B cell (primary cell): ENCODE data around the gene FBXO8. TPM values are rescaled to one million over a fixed set of nuclear protein-coding genes. Genes with fewer than 3 reads are reported as not detected.

Experiments
- ATAC-seq: fragments of 200-7000 bp; cut with Tn5 transposase; one replicate; pipeline ENCODE4 v1.10.0; 2021; ENCODE audit warnings: low read depth, mild to moderate bottlenecking, moderate number of reproducible peaks, moderate library complexity
- CTCF ChIA-PET: fragments of 350-600 bp; sonication (Branson Sonifier 250); formaldehyde crosslinking; loops from one replicate; lab custom pipeline; 2021; ENCODE audit warnings: antibody characterized with exemption, inconsistent platforms; lab: Charles Lee
- POLR2A ChIA-PET: fragments of 350-600 bp; sonication (Branson Sonifier 250); formaldehyde crosslinking; loops from one replicate; lab custom pipeline; 2021; ENCODE audit warnings: antibody characterized with exemption; lab: Charles Lee
- DNase-seq: peaks from one replicate; pipeline ENCODE4 v3.0.0; 2013
- H2AFZ ChIP-seq: 2 replicates; pipeline ENCODE4 v1.6.1; 2012; ENCODE audit warnings: mild to moderate bottlenecking, low read depth, low read length; ENCODE audit not compliant: insufficient read depth, poor library complexity, severe bottlenecking
- H3K27ac ChIP-seq, 2 donors: 1 replicate in 1 of 2; 2 replicates in 1 of 2; pipeline ENCODE4 v1.5.1; 2012 to 2013; ENCODE audit warnings: low read length in 2 of 2, mild to moderate bottlenecking in 2 of 2, moderate library complexity in 1 of 2
- H3K27me3 ChIP-seq, 4 experiments: fragments of 200-600 bp in 1 of 4; sonication (generic) in 1 of 4; replicated peaks in 1 of 4; 1 replicate in 2 of 4; 2 replicates in 2 of 4; pipeline versions ENCODE4 v1.6.1 to v1.7.0; 2013 to 2016; ENCODE audit warnings: low read length in 3 of 4, mild to moderate bottlenecking in 2 of 4, mixed read lengths in 1 of 4, moderate library complexity in 1 of 4; ENCODE audit not compliant: insufficient read depth in 4 of 4, control insufficient read depth in 3 of 4; ENCODE audit errors: control extremely low read depth in 1 of 4
- H3K36me3 ChIP-seq, 2 experiments: replicated peaks in 1 of 2; 1 replicate in 1 of 2; 2 replicates in 1 of 2; pipeline versions ENCODE4 v1.6.1 to v1.7.1; 2013; ENCODE audit warnings: low read length in 1 of 2; ENCODE audit not compliant: insufficient read depth in 2 of 2, control insufficient read depth in 1 of 2; ENCODE audit errors: control extremely low read depth in 1 of 2, extremely low read depth in 1 of 2
- H3K4me1 ChIP-seq, 2 donors: fragments of 200-600 bp in 1 of 2; sonication (generic) in 1 of 2; 1 replicate in 1 of 2; 2 replicates in 1 of 2; pipeline versions ENCODE4 v1.5.1 to v1.6.1; 2013 to 2017; ENCODE audit warnings: low read length in 2 of 2; ENCODE audit not compliant: control insufficient read depth in 2 of 2, insufficient read depth in 2 of 2
- H3K4me2 ChIP-seq: replicated peaks from 2 replicates; pipeline ENCODE3; 2012; ENCODE audit warnings: mild to moderate bottlenecking, low read depth, low read length; ENCODE audit not compliant: poor library complexity, severe bottlenecking
- H3K4me3 ChIP-seq, 5 experiments: fragments of 200-600 bp in 1 of 5; sonication (generic) in 1 of 5; 1 replicate in 3 of 5; 2 replicates in 2 of 5; pipeline versions ENCODE4 v1.5.1 to v1.7.0; 2011 to 2016; ENCODE audit warnings: low read length in 4 of 5, mild to moderate bottlenecking in 4 of 5, low read depth in 2 of 5, control low read depth in 1 of 5, moderate library complexity in 1 of 5; ENCODE audit not compliant: insufficient read depth in 1 of 5; ENCODE audit errors: control extremely low read depth in 1 of 5, extremely low read depth in 1 of 5
- H3K79me2 ChIP-seq: fragments of 200-600 bp; sonication (generic); one replicate; pipeline ENCODE4 v1.6.0; 2016; ENCODE audit warnings: low read length; ENCODE audit not compliant: control insufficient read depth, insufficient read depth
- H3K9ac ChIP-seq: fragments of 200-600 bp; sonication (generic); 2 replicates; pipeline ENCODE4 v1.6.1; 2017; ENCODE audit warnings: mild to moderate bottlenecking, low read length, moderate library complexity
- H3K9me3 ChIP-seq, 3 donors: one replicate each; pipeline versions ENCODE4 v1.6.1 to v1.7.1; 2013; ENCODE audit warnings: low read length in 2 of 3; ENCODE audit not compliant: control insufficient read depth in 2 of 3, insufficient read depth in 1 of 3; ENCODE audit errors: control extremely low read depth in 1 of 3
- H4K20me1 ChIP-seq: 2 replicates; pipeline ENCODE4 v1.6.0; 2012; ENCODE audit warnings: mild to moderate bottlenecking, low read length; ENCODE audit not compliant: insufficient read depth, control insufficient read depth, poor library complexity, severe bottlenecking
- H3K27ac Mint-ChIP-seq: one replicate; pipeline ENCODE4 v1.8.0; 2021; ENCODE audit warnings: mixed read lengths
- H3K27me3 Mint-ChIP-seq: one replicate; pipeline ENCODE4 v1.8.0; 2021; ENCODE audit warnings: mixed read lengths
- H3K4me1 Mint-ChIP-seq: one replicate; pipeline ENCODE4 v1.8.0; 2021; ENCODE audit warnings: mixed read lengths
- H3K4me3 Mint-ChIP-seq: one replicate; pipeline ENCODE4 v1.8.0; 2021; ENCODE audit warnings: mixed read lengths
- H3K9me3 Mint-ChIP-seq: one replicate; pipeline ENCODE4 v1.8.0; 2022; ENCODE audit warnings: mixed read lengths; ENCODE audit not compliant: insufficient read depth
- CTCF ChIP-seq: fragments of 200-600 bp; IDR thresholded peaks from one replicate; pipeline ENCODE4 v1.8.0; 2022; ENCODE audit warnings: antibody characterized with exemption, mild to moderate bottlenecking
- EZH2 ChIP-seq: IDR thresholded peaks from 2 replicates; pipeline ENCODE4 v1.6.1; 2012; ENCODE audit warnings: borderline replicate concordance, low read depth, mild to moderate bottlenecking, moderate library complexity, low read length; ENCODE audit not compliant: insufficient read depth, poor library complexity, severe bottlenecking
- WGBS: methylation state at CpG from one replicate; pipeline ENCODE4 v1.1.5; 2013; ENCODE audit warnings: missing lambda C conversion rate; ENCODE audit not compliant: insufficient coverage; 5-methylcytosine and 5-hydroxymethylcytosine counted together
- intact Hi-C: fragments of 100-400 bp; cut with micrococcal nuclease; formaldehyde crosslinking; loops from one replicate; pipeline ENCODE4 v1.10.0; 2022
- polyA plus RNA-seq: library from polyadenylated mRNA; depleted of rRNA; stranded (reverse); fragments of >200 nt; gene quantifications from 2 replicates; pipeline ENCODE4 v1.2.3, GENCODE V29; 2012
- total RNA-seq, 2 donors: library from RNA; stranded (reverse); fragments of 120-200 nt in 1 of 2; gene quantifications; 1 replicate in 1 of 2; 2 replicates in 1 of 2; pipeline versions ENCODE4 v1.2.3 to v1.2.4, GENCODE V29; 2013 to 2022

FBXO8 gene
- total and polyA plus RNA-seq, 2 donors (not counting 1 experiment from before 2014, with no cell fraction given): 11.6 to 22.4 TPM

DNA sequence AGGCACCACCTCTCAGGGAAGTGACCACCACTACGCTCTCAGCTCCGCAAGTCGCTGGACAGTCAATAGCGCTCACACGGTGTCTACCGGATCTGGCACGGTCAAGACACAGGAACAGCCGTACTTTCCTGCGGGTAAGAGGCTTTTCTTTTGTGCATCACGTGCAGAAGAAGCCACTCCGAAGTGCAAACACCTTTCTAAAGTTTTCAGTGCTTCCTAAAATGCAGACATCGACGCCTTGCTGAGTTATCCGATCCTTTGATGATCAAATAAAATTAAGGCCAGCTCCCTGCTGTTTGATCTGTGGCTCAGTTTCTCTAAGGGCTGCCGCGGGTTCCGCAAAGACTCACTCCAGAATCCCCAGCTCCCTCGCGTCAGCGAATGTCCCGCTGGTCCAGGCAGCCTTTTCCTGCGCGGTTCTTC, 71.8 kb downstream of the FBXO8 start:
- H3K4me1 Mint-ChIP-seq: peaks cover 32% of the 10 kb centered on the region
- H3K27me3 Mint-ChIP-seq: peaks cover 67% of the 10 kb centered on the region
- Histone ChIP-seq H3K4me1 (peaks cover 26 to 41% of the 10 kb centered on the region in 2 donors), H3K4me3 (no peak overlapping the region), H3K79me2 (no peaks in the 10 kb centered on the region), H3K9me3 (peaks cover 0 to 19% (median 2%) of the 10 kb centered on the region in 3 donors), H4K20me1 (no peaks in the 10 kb centered on the region), H3K36me3 (no peaks in the 10 kb centered on the region), H3K27ac (no peak overlapping the region), H3K4me2 (peak overlapping the region; percentile 48), H3K9ac (peak overlapping the region; percentile 8), H3K27me3 (peaks cover 2 to 82% (median 54%) of the 10 kb centered on the region in 4 experiments), H2AFZ (no peak overlapping the region)
- H3K4me3 Mint-ChIP-seq: peak overlapping the region; percentile 27
- DNase-seq (peak; percentile 16), ATAC-seq (no peak)
- ChIA-PET POLR2A (no interaction called here), CTCF (interaction anchor here (0.8 kb wide), 2 partner anchors 9 to 23 kb away, joined by 3 to 4 read pairs; no protein-coding TSS in a partner anchor)
- TF ChIP-seq EZH2: no peak
- TF ChIP-seq CTCF: no peak
- intact Hi-C loops: loop anchor here (5.0 kb wide), 1 partner anchor 704 kb away; no protein-coding TSS in a partner anchor
- 6% methylated on average over 23 of the region's 23 CpGs for WGBS
- no peaks in the 10 kb centered on the region for H3K9me3 Mint-ChIP-seq
- no peak overlapping the region for H3K27ac Mint-ChIP-seq

DNA sequence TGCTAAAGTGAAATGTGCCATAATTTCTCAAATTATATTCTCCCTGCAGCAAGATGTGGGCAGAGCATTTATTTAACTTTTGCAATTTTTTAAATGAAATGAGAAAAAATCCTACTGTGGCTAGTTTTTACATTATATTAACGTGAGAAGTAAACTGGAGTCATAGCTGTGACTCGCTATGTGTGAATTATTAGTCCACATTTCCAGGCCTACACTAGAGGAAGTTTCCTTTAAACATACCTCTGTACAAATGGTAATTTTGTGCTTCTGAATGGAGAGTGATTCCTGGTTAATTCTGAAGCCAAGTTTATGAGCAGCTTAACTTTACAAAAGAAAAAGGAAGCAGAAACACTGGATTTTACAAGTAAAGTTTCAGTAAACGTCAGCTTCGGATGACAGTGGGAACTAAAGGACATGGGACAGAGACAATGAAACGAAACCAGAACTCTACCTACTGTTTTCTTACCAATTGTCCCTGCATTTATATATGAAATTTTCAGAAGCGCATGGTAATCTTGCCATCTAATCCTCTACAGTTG, 72.4 kb downstream of the FBXO8 start:
- H3K36me3 ChIP-seq: no peaks in the 10 kb centered on the region
- no peak overlapping the region for H3K27ac ChIP-seq
- no peak overlapping the region for H3K4me3 Mint-ChIP-seq
- no peaks in the 10 kb centered on the region for H3K79me2 ChIP-seq
- intact Hi-C loops: loop anchor here (5.0 kb wide), 1 partner anchor 704 kb away; no protein-coding TSS in a partner anchor
- POLR2A ChIA-PET: no interaction called here
- peaks cover 68% of the 10 kb centered on the region for H3K27me3 Mint-ChIP-seq
- peaks cover 26 to 35% of the 10 kb centered on the region in 2 donors for H3K4me1 ChIP-seq
- no peak for DNase-seq
- peaks cover 29% of the 10 kb centered on the region for H3K4me1 Mint-ChIP-seq
- WGBS: 43% methylated on average over 4 of the region's 6 CpGs
- H4K20me1 ChIP-seq: no peaks in the 10 kb centered on the region
- no peak overlapping the region for H3K4me3 ChIP-seq
- TF ChIP-seq EZH2 (no peak), CTCF (no peak)
- no peaks in the 10 kb centered on the region for H3K9me3 Mint-ChIP-seq
- H3K27ac Mint-ChIP-seq: no peak overlapping the region
- H3K9me3 ChIP-seq: peaks cover 0 to 15% (median 0%) of the 10 kb centered on the region in 3 donors
- CTCF ChIA-PET: interaction anchor here (0.8 kb wide), 1 partner anchor 9 kb away, joined by 4 read pairs; no protein-coding TSS in a partner anchor
- H3K9ac ChIP-seq: no peak overlapping the region
- H3K4me2 ChIP-seq: no peak overlapping the region
- ATAC-seq: no peak
- H3K27me3 ChIP-seq: peaks cover 2 to 76% (median 48%) of the 10 kb centered on the region in 4 experiments
- H2AFZ ChIP-seq: no peak overlapping the region
